Lower leg skin (tissue), 3 donors: ENCODE measurements around the gene ACTG2.

Experiments used
- CTCF ChIP-seq, 3 donors: fragments of 450-650 bp; IDR thresholded peaks; one replicate each; pipeline ENCODE4 v1.5.1; 2016; ENCODE audit warnings: antibody characterized with exemption in 3 of 3, mild to moderate bottlenecking in 3 of 3, moderate library complexity in 2 of 3
- POLR2A ChIP-seq, 2 donors: fragments of 450-650 bp; IDR thresholded peaks; one replicate each; pipeline ENCODE4 v1.6.1; 2016 to 2017; ENCODE audit warnings: antibody characterized with exemption in 2 of 2, mild to moderate bottlenecking in 1 of 2, moderate library complexity in 1 of 2

GRCh38 chr2:73851274-73851673 is 41.5 kb upstream of the ACTG2 start:
- TF ChIP-seq CTCF (IDR thresholded peaks at IDR 0.05): no peak
- no peak for TF ChIP-seq POLR2A (IDR thresholded peaks at IDR 0.05)
